ENCODE measurements around the gene PERM1.

DNA sequence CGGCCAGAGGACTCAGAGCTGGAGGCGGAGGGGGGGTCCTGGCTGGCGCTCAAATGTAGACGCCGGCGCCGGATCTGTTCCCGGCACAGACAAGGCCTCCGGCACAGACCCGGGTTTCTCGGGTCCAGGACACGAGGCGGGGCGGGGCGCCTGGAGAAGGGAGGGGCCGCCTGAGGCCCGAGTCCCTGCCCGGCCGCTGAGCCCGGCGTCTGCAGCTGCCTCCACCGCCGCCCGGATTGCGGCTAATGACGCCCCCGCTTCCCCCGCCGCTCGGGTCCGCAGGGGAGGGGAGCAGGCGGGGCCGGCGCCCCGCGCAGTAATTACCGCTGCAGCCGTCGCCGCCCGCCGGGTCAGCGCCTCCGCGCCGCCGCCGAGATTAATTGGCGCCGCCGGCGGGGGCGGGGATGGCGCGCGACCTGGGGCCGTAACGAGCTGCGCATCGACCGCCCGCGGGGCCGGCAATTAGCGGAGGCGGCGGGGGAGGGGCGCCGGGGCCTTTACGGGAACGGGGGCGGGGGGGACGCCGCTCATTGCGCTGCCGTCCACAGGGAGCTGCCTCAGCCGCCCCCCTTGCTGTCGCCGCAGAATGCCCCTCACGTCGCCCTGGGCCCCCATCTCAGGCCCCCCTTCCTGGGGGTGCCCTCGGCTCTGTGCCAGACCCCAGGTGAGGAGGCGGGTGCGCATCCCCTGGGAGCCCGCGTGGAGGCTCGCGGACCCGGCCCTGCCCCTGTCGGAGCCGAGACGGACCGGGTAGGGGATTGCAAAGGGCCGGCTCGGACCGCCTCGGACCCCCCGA, 40.1 kb downstream of the PERM1 start:
- TF ChIP-seq EP300 (IDR thresholded peaks at IDR 0.05) (no peak), POLR2AphosphoS5 (IDR thresholded peaks at IDR 0.05) (peak; percentile 21)
- TF ChIP-seq, protein P1, sequence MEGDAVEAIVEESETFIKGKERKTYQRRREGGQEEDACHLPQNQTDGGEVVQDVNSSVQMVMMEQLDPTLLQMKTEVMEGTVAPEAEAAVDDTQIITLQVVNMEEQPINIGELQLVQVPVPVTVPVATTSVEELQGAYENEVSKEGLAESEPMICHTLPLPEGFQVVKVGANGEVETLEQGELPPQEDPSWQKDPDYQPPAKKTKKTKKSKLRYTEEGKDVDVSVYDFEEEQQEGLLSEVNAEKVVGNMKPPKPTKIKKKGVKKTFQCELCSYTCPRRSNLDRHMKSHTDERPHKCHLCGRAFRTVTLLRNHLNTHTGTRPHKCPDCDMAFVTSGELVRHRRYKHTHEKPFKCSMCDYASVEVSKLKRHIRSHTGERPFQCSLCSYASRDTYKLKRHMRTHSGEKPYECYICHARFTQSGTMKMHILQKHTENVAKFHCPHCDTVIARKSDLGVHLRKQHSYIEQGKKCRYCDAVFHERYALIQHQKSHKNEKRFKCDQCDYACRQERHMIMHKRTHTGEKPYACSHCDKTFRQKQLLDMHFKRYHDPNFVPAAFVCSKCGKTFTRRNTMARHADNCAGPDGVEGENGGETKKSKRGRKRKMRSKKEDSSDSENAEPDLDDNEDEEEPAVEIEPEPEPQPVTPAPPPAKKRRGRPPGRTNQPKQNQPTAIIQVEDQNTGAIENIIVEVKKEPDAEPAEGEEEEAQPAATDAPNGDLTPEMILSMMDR (IDR thresholded peaks at IDR 0.05) = no peak

Data from gastroesophageal sphincter (tissue), 3 donors.